ENCODE measurements around the gene SLC27A1. TPM values are rescaled to one million over a fixed set of nuclear protein-coding genes. Genes with fewer than 3 reads are reported as not detected.

SLC27A1 gene
- total and polyA plus RNA-seq, 2 donors (not counting 3 experiments of a cell fraction or from before 2014, with no cell fraction given) = 10.4 to 13.5 TPM

GRCh38 chr19:17540174-17540573 lies 69.8 kb downstream of the SLC27A1 start:
- TF ChIP-seq MYC (IDR thresholded peaks at IDR 0.05; ENCODE audit: low read depth, low read length) (no peak), POLR2AphosphoS5 (IDR thresholded peaks at IDR 0.05; ENCODE audit: insufficient read depth, low read depth, low read length) (no peak), FOS (IDR thresholded peaks at IDR 0.05; ENCODE audit: borderline replicate concordance, insufficient read depth, low read length) (no peak), EZH2 (IDR thresholded peaks at IDR 0.05; ENCODE audit: borderline replicate concordance, low read depth, low read length, severe bottlenecking) (no peak), JUN (IDR thresholded peaks at IDR 0.05; ENCODE audit: borderline replicate concordance, insufficient read depth, insufficient read length, low read depth) (no peak), MAX (IDR thresholded peaks at IDR 0.05; ENCODE audit: insufficient read depth, insufficient read length) (no peak), GATA2 (IDR thresholded peaks at IDR 0.05; ENCODE audit: insufficient read depth, insufficient read length, low read depth, low read length) (no peak), POLR2A (IDR thresholded peaks at IDR 0.05; ENCODE audit: low read depth, low read length) (no peak)
- TF ChIP-seq, protein P1, sequence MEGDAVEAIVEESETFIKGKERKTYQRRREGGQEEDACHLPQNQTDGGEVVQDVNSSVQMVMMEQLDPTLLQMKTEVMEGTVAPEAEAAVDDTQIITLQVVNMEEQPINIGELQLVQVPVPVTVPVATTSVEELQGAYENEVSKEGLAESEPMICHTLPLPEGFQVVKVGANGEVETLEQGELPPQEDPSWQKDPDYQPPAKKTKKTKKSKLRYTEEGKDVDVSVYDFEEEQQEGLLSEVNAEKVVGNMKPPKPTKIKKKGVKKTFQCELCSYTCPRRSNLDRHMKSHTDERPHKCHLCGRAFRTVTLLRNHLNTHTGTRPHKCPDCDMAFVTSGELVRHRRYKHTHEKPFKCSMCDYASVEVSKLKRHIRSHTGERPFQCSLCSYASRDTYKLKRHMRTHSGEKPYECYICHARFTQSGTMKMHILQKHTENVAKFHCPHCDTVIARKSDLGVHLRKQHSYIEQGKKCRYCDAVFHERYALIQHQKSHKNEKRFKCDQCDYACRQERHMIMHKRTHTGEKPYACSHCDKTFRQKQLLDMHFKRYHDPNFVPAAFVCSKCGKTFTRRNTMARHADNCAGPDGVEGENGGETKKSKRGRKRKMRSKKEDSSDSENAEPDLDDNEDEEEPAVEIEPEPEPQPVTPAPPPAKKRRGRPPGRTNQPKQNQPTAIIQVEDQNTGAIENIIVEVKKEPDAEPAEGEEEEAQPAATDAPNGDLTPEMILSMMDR (IDR thresholded peaks at IDR 0.05; ENCODE audit: extremely low read depth in 1 of 2, insufficient read depth in 1 of 2, low read depth in 1 of 2, low read length in 2 of 2) = no peak
- H3K36me3 ChIP-seq (ENCODE audit: control insufficient read depth in 2 of 2, extremely low read depth in 1 of 2, insufficient read depth in 2 of 2, low read length in 2 of 2) = no peaks in the 10 kb centered on the region
- H3K4me2 ChIP-seq (ENCODE audit: insufficient read depth, low read length) = no peak overlapping the region
- H3K27me3 ChIP-seq (ENCODE audit: control insufficient read depth in 2 of 2, insufficient read depth in 2 of 2, low read length in 2 of 2) = no peaks in the 10 kb centered on the region
- H3K4me1 ChIP-seq (ENCODE audit: control insufficient read depth, extremely low read depth, insufficient read depth, low read length) = peaks cover 7% of the 10 kb centered on the region
- H3K9me3 ChIP-seq (replicated peaks; ENCODE audit: control insufficient read depth, insufficient read depth, low read length) = no peaks in the 10 kb centered on the region
- no peak overlapping the region for H3K9ac ChIP-seq (replicated peaks; ENCODE audit: extremely low read depth, insufficient read depth, low read length)
- dilution Hi-C loops (cut with MboI; ENCODE audit: extremely low pct_ligation_motif_present, low sequenced_read_pairs) = no loop called here
- H3K9me1 ChIP-seq (replicated peaks; ENCODE audit: control insufficient read depth, extremely low read depth, insufficient read depth, low read length) = no peaks in the 10 kb centered on the region
- no peaks in the 10 kb centered on the region for H3K79me2 ChIP-seq (ENCODE audit: control insufficient read depth, insufficient read depth, low read length)
- BruUV-seq (replicated peaks) = no TSS peak
- POLR2A ChIA-PET = no interaction called here
- no peak overlapping the region for H2AFZ ChIP-seq (ENCODE audit: low read depth, low read length)
- FAIRE-seq = no peak
- CTCF ChIA-PET = interaction anchor here (0.6 to 2.2 kb wide), 8 partner anchors 10 to 226 kb away, joined by 3 to 25 read pairs (median 6); no protein-coding TSS in a partner anchor
- no peak overlapping the region for H3K27ac ChIP-seq (ENCODE audit: insufficient read depth, low read depth, low read length)
- no peak overlapping the region for H3K4me3 ChIP-seq (replicated peaks in 1 of 3; ENCODE audit: insufficient read depth in 1 of 3, low read depth in 1 of 3, low read length in 3 of 3)
- intact Hi-C loops (cut with micrococcal nuclease) = no loop called here
- no peak for DNase-seq (ENCODE audit: low read depth, low spot score)
- H4K20me1 ChIP-seq (replicated peaks; ENCODE audit: control insufficient read depth, extremely low read depth, insufficient read depth, low read length) = no peaks in the 10 kb centered on the region

All from endothelial cell of umbilical vein (primary cell).